Progenitor cell of endocrine pancreas (in vitro differentiated cells): ENCODE measurements around the gene FASN. TPM values are rescaled to one million over a fixed set of nuclear protein-coding genes. Genes with fewer than 3 reads are reported as not detected.

Experiments used
- DNase-seq: peaks from one replicate; pipeline ENCODE4 v3.0.0; 2021; ENCODE audit warnings: low spot score; ENCODE audit not compliant: unreplicated experiment
- H3K27ac Mint-ChIP-seq: 2 replicates; pipeline ENCODE4 v1.8.0; 2021; ENCODE audit warnings: mild to moderate bottlenecking, moderate library complexity, mixed read lengths
- H3K27me3 Mint-ChIP-seq: 2 replicates; pipeline ENCODE4 v1.8.0; 2021; ENCODE audit warnings: mixed read lengths
- H3K36me3 Mint-ChIP-seq: 2 replicates; pipeline ENCODE4 v1.8.0; 2022; ENCODE audit warnings: mixed read lengths; ENCODE audit not compliant: insufficient read depth
- H3K4me1 Mint-ChIP-seq: 2 replicates; pipeline ENCODE4 v1.8.0; 2021; ENCODE audit warnings: low read depth, mixed read lengths
- H3K4me3 Mint-ChIP-seq: 2 replicates; pipeline ENCODE4 v1.8.0; 2021; ENCODE audit warnings: low read depth, mild to moderate bottlenecking, moderate library complexity, mixed read lengths
- H3K9me3 Mint-ChIP-seq: 2 replicates; pipeline ENCODE4 v1.8.0; 2021; ENCODE audit warnings: low read depth, mixed read lengths
- total RNA-seq: library from RNA; stranded (reverse); gene quantifications from 2 replicates; pipeline ENCODE4 v1.2.1, GENCODE V29; 2021
- TF ChIP-seq, protein P1 (sequence below): fragments of 200-600 bp; sonication (generic); IDR thresholded peaks from one replicate; pipeline ENCODE4 v1.5.0; 2021; ENCODE audit warnings: antibody characterized with exemption, mild to moderate bottlenecking; ENCODE audit not compliant: unreplicated experiment

FASN gene
- total RNA-seq, 1 donor from 2014 or later = 308 TPM

DNA sequence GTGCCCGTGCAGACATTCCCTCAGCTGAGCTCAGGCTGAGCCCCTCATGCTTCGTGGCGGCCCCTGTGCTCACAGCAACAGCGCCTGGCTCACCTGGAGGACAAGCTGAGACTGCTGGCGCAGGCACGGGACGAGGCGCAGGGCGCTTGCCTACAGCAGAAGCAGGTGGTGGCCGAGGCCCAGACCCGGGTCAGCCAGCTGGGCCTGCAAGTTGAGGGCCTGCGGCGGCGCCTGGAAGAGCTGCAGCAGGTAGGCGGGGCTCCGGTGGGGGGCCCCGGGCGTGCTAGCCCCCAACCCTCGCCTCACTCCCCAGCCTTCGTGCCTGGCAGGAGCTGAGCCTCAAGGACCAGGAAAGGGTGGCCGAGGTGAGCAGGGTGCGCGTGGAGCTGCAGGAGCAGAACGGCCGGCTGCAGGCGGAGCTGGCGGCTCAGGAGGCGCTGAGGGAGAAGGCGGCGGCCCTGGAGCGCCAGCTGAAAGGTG lies 68.0 kb downstream of the FASN start:
- Mint-ChIP-seq H3K36me3 (peaks cover 10% of the 10 kb centered on the region), H3K4me3 (peak overlapping the region; percentile 56), H3K27ac (no peak overlapping the region), H3K9me3 (no peaks in the 10 kb centered on the region), H3K27me3 (peaks cover 4% of the 10 kb centered on the region), H3K4me1 (no peaks in the 10 kb centered on the region)
- TF ChIP-seq, protein P1, sequence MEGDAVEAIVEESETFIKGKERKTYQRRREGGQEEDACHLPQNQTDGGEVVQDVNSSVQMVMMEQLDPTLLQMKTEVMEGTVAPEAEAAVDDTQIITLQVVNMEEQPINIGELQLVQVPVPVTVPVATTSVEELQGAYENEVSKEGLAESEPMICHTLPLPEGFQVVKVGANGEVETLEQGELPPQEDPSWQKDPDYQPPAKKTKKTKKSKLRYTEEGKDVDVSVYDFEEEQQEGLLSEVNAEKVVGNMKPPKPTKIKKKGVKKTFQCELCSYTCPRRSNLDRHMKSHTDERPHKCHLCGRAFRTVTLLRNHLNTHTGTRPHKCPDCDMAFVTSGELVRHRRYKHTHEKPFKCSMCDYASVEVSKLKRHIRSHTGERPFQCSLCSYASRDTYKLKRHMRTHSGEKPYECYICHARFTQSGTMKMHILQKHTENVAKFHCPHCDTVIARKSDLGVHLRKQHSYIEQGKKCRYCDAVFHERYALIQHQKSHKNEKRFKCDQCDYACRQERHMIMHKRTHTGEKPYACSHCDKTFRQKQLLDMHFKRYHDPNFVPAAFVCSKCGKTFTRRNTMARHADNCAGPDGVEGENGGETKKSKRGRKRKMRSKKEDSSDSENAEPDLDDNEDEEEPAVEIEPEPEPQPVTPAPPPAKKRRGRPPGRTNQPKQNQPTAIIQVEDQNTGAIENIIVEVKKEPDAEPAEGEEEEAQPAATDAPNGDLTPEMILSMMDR = no peak
- DNase-seq = no peak

DNA sequence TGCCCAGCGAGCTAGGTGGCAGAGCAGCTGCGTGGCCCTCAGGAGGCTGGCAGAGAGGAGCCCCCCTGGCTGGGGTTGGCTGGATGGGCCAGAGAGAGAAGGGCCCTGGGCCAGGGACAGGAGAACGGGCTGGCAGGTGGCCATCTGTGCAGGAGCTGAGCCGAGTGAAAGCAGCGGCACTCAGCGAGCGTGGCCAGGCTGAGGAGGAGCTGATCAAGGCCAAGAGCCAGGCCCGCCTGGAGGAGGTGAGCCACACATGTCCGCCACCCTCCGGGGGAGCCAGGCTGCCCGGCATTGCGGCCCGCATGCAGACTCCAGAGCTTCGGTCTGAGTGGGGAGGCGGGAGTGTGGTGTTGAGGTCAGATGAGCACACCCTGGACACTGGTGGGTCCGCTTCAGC lies 68.6 kb downstream of the FASN start:
- no peaks in the 10 kb centered on the region for H3K4me1 Mint-ChIP-seq
- H3K4me3 Mint-ChIP-seq = peak overlapping the region; percentile 56
- no peak for DNase-seq
- H3K27me3 Mint-ChIP-seq = peaks cover 2% of the 10 kb centered on the region
- H3K36me3 Mint-ChIP-seq = peaks cover 8% of the 10 kb centered on the region
- TF ChIP-seq, protein P1 = no peak
- H3K27ac Mint-ChIP-seq = no peak overlapping the region
- H3K9me3 Mint-ChIP-seq = no peaks in the 10 kb centered on the region

DNA sequence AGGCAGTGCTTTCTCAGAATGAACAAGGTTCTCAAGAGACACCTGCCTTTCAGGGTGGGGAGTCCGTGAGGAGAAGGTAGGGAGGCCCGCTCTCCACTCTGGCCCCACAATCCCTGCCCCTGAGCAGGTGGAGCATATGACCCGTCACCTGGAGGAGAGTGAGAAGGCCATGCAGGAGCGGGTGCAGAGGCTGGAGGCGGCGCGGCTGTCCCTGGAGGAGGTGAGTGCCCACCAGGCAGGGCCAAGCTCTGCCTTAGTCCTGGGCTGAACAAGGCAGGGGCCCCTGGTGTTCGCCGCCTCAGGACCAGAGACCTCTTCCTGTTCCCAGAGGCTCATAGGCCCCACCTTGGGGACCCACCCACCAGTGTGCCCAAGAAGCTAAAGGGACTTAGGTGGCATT lies 69.1 kb downstream of the FASN start:
- no peak overlapping the region for H3K27ac Mint-ChIP-seq
- no peak for DNase-seq
- H3K9me3 Mint-ChIP-seq = no peaks in the 10 kb centered on the region
- H3K4me3 Mint-ChIP-seq = no peak overlapping the region
- H3K27me3 Mint-ChIP-seq = peaks cover 2% of the 10 kb centered on the region
- H3K4me1 Mint-ChIP-seq = peaks cover 3% of the 10 kb centered on the region
- TF ChIP-seq, protein P1 = no peak
- H3K36me3 Mint-ChIP-seq = peaks cover 8% of the 10 kb centered on the region

Other genes starting within 250 kb of the FASN start
- gene P4HB, start 237.7 kb downstream of the FASN start, total RNA-seq = 467 and 484 TPM in 2 replicates
- 239 and 248 TPM in 2 replicates for gene ARHGDIA, start 226.9 kb downstream of the FASN start, total RNA-seq
- gene ALYREF, start 206.7 kb downstream of the FASN start, total RNA-seq = 98.9 and 99.7 TPM in 2 replicates
- gene ANAPC11, start 206.5 kb downstream of the FASN start, total RNA-seq = 137 and 139 TPM in 2 replicates
- 0.78 and 1.7 TPM in 2 replicates for gene NPB, start 196.0 kb downstream of the FASN start, total RNA-seq
- 93.2 and 95.2 TPM in 2 replicates for gene PCYT2, start 186.8 kb downstream of the FASN start, total RNA-seq
- 32.4 and 34.0 TPM in 2 replicates for gene SIRT7, start 180.1 kb downstream of the FASN start, total RNA-seq
- gene MAFG, start 170.5 kb downstream of the FASN start, total RNA-seq = 29.5 and 30.2 TPM in 2 replicates
- 65.0 and 65.6 TPM in 2 replicates for gene PYCR1, start 160.9 kb downstream of the FASN start, total RNA-seq
- not detected in 2 replicates for gene MYADML2, start 151.0 kb downstream of the FASN start, total RNA-seq
- gene NOTUM, start 137.0 kb downstream of the FASN start, total RNA-seq = 0.60 and 1.3 TPM in 2 replicates
- gene ASPSCR1, start 120.6 kb downstream of the FASN start, total RNA-seq = 55.5 and 55.7 TPM in 2 replicates
- 64.1 and 66.2 TPM in 2 replicates for gene CENPX, start 75.4 kb downstream of the FASN start, total RNA-seq
- 39.4 and 43.7 TPM in 2 replicates for gene LRRC45, start 74.9 kb downstream of the FASN start, total RNA-seq
- 25.2 and 26.2 TPM in 2 replicates for gene RAC3, start 66.6 kb downstream of the FASN start, total RNA-seq
- 72.2 and 77.6 TPM in 2 replicates for gene DCXR, start 60.5 kb downstream of the FASN start, total RNA-seq
- gene RFNG, start 46.4 kb downstream of the FASN start, total RNA-seq = 60.1 and 65.5 TPM in 2 replicates
- gene GPS1, start 46.3 kb downstream of the FASN start, total RNA-seq = 134 and 137 TPM in 2 replicates
- 85.2 and 93.8 TPM in 2 replicates for gene DUS1L, start 32.4 kb downstream of the FASN start, total RNA-seq
- 79.0 and 79.3 TPM in 2 replicates for gene CCDC57, start 114.6 kb upstream of the FASN start, total RNA-seq
- gene SLC16A3, start 130.8 kb upstream of the FASN start, total RNA-seq = 5.4 and 5.9 TPM in 2 replicates
- 224 and 227 TPM in 2 replicates for gene CSNK1D, start 175.5 kb upstream of the FASN start, total RNA-seq
- 0.31 and 0.46 TPM in 2 replicates for gene CD7, start 219.4 kb upstream of the FASN start, total RNA-seq
- gene SECTM1, start 235.5 kb upstream of the FASN start, total RNA-seq = not detected in 2 replicates